ENCODE data around the gene FRRS1.

Gene FRRS1

DNA sequence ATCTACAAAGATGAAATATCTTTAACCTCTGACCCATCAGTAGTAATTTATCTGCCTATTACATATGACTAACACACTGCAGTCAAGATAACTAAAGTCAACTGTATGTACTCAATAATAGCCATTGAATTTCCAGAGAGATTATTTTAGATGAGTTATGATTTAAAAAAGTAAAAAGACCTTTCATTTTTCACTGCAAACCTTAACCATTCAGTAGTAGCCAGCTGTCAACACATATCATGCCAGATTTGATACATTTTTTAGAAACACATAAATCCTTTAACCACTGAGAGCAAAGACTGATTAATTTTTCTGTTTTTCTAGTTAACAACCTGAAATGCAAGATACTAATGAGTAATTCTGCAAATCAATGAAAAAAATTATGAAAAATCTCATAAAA lies 89.6 kb downstream of the FRRS1 start:
- DNase-seq (ENCODE audit: low read depth in 3 of 3, low spot score in 1 of 3) = no peak

DNA sequence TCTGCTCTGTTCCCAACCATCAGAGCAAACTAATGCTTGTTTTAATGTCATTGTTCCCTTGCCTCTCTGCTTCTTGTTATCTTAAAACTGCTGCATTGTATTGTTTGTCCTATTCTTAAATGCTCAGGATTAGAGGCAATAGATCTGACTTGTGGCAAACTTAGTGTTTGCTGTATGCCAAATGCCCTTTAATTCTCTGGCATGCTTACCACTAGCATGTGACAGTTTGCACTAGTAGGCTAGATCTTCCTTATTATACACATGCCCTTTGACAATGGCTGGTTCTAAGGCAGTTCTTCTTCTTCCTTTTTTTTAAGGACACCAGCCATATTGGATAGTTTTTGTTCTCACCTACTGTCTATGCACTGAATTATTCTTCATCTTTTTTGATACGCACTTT lies 90.4 kb downstream of the FRRS1 start:
- DNase-seq (ENCODE audit: low read depth in 3 of 3, low spot score in 1 of 3) = no peak

DNA sequence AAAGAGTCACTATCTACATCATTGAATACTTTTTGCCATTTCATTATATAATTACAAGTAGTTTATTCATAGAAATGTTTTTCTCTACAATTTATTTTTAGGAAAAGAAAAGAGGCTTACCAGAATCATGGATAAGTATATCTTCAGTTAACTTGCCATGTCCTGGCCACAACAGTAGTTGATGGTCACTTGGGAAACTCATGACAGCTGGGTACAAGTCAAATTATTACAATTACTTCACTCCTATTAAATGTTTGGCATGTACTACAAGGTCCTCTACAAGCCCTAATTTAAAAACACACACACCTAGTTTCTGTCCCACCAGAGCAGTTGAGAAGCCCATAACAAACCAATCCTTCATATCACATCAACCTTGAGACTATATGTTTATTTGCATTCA lies 91.1 kb downstream of the FRRS1 start:
- no peak for DNase-seq (ENCODE audit: low read depth in 3 of 3, low spot score in 1 of 3)

DNA sequence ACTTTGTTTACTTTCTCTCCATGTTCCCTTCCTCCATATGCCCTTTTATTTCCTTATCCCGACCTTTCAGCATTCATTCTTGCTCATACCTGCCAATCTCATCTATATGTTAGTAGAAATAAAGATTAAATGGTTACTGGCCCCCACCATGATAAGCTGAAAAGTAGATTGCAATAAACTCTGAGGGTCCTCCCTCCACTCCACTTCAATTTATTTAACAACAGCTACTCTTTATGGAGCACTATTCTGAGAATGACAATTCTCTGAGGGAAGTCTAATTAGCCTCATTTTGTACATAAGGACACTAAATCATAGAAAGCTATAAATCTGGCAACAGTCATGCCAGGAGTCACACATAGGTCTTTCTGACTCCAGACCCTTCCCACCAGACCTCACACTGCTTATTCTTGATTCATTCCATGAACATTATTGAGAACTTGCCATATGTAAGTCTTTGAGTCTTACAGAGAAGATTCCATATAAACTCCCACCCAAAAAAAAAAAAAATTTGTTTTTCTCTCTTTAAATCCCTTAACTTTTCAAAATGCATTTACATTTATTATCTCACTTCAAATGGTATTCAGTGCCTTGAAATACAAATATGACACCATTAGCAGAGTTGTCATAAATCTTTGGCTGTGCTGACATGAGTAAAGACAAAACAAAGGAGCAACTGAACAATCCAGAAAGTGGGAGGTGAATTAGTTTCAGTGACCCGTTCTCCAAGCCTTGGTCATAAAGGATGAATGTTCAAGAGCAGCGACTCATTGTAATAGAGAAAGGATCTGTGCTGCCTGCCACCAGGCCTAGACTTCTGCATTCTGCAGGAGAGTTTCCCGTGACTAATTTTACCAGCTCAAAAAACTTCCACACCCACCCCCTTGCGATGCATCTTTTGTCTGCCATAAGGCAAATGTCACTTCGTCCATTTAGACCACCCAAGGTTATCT lies 92.0 kb downstream of the FRRS1 start:
- no peak for DNase-seq (ENCODE audit: low read depth in 3 of 3, low spot score in 1 of 3)

DNA sequence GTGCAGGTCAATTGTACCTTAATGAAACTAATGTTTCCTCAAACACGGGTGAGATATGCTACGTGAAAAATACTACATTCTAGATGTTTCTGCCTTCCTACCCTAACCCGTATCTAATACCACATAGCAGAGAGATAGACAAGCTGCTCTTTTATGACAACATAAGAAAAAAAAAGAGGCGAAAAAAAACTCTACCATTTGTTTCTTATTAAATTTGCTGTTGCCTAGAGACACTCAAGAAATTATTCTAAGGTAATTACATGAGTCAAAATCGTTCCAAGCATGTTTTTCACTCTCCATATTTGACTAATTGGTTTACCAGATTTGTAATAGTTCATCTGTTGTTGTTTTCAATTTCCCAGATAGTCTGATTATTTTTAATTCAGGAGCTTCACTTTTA lies 93.1 kb downstream of the FRRS1 start:
- DNase-seq (ENCODE audit: low read depth in 3 of 3, low spot score in 1 of 3) = no peak

DNA sequence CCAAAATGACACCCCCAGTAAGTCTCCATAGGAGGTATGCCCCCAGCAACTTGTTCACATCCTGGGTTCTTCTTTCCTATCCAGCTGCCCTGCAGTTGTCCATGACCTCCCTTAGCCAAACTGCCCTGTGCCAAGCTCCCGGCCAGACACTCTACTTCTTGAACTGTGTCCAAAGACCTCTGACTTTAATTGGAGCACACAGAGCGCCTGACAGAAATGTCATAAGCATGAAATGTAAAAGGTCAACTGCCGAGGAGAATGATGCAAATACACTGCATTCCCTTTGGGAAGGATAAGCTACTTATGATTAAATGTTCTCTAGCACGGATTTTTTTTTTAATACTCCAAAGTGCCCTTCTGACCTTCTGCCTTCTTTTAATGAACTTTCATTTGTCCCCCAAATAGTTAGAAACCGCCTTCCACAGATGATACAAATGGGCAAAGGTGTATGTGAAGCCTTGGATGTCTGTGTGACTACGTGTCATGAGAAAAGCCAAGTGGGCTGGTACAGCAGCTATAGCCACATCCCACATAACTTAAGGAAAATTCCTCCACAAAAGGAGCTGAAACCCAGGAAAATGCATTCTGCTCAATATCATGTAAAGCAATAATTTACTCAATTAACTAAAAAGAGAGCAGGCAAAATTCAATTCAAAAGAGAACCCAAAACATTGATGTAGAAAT lies 93.8 kb downstream of the FRRS1 start:
- DNase-seq (ENCODE audit: low read depth in 3 of 3, low spot score in 1 of 3) = no peak

DNA sequence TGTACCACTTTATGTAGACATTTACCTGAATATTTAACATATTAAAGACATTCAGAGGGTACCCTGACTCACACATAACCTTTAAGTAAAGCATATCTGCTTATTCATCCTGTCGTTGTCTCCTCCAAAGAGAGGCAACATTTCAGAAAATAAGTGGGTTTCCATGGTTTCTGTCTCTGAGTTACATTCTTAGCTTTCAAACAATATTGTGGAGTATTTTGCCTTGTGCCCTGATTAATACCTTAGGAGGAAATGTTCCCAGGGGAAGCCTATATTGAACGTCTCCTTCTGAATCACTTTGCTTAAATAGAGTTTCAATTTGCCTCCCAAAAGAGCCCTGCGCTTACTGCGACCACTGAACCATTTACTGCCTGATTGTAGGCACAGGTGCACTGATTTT lies 94.4 kb downstream of the FRRS1 start:
- DNase-seq (ENCODE audit: low read depth in 3 of 3, low spot score in 1 of 3) = no peak

DNA sequence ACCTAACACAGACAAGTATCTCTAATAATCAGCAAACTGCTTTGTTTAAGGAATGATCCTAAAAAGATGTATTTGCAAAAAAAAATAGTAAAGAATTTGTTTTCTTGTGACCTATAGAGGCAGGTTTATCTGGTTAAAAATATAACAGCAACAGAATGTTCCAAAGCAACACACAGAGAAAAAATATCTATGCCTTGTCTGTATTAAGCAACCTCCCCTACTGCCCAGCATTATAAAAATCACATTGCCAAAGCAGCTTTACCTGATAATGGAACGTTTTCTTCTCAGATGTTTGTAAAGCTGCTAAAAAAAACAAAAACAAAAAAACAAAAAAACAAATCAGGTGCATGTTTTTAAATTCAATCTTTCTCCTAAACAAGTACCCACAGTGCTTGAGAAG lies 95.9 kb downstream of the FRRS1 start:
- DNase-seq (ENCODE audit: low read depth in 3 of 3, low spot score in 1 of 3) = no peak

DNA sequence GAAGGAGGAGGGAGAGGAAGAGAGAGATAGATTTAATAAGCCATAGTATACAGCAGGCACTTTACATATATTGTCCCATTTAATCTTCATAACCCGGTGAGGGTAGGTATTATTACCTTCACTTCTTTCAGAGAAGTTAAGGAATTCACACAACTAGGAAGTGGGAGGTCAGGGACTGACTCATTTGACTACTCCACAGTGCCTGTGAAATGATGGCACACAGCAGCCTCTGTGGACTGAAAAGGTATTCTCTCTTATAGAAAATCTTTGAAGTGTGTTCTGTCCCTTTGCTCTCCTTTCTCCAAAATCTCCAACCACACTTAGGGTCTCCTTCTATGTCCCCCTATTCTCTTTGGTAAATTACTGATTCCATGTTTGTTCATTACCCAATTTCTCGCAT lies 96.6 kb downstream of the FRRS1 start:
- no peak for DNase-seq (ENCODE audit: low read depth in 3 of 3, low spot score in 1 of 3)

DNA sequence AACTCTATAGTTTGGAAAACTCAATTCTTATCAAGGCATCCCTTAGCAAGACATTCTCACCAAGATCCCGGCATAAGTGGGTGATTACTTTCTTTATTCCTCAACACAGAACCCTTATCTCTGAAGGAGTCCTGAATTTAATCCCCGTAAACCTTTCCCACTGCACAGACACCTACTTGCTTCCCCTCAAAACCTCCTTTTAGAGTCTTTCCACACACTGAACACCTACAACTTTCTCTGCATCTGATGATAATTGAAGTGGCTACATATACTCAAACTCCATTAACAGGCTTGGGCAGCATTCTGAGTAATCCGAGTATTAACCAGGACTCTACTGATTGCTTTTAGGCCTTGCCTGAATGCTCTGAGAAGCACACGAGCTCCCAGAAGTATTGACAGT lies 97.1 kb downstream of the FRRS1 start:
- no peak for DNase-seq (ENCODE audit: low read depth in 3 of 3, low spot score in 1 of 3)

DNA sequence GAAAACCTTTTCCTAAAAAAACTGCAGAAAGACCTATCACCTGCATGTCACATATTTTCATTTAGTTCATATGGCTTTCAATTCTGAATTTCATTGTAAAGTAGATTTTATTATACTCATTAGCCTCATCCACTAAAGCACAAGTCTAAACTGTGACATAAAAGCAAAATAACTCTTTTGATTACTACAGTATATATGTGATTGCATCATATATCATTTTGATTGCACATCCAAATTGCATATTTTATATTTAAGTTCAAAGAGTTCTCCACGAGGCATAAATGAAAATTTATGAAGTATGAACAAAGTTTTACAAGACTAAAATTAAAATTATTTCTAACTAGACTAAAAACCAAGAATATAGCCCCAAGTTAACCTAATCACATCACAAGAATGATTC lies 101.2 kb downstream of the FRRS1 start:
- DNase-seq (ENCODE audit: low read depth in 3 of 3, low spot score in 1 of 3) = no peak

DNA sequence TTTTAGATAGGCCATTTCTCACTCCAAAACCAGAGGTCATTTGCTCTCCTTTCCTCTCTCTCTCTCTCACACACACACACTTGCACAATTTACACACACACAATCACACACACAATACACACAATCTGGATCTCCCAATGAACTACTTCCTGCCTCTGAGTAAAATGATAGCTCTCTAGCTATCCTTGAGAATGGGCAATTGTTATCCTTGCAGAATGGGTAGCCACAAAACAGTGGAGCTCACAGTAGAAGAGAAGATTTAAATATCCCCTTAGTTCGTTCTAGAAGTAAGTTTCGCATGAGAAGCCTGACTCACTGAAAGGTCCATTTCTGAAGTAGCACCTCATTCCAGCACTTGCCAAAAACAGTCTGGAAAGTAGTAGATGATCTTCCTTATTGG lies 102.9 kb downstream of the FRRS1 start:
- no peak for DNase-seq (ENCODE audit: low read depth in 3 of 3, low spot score in 1 of 3)

DNA sequence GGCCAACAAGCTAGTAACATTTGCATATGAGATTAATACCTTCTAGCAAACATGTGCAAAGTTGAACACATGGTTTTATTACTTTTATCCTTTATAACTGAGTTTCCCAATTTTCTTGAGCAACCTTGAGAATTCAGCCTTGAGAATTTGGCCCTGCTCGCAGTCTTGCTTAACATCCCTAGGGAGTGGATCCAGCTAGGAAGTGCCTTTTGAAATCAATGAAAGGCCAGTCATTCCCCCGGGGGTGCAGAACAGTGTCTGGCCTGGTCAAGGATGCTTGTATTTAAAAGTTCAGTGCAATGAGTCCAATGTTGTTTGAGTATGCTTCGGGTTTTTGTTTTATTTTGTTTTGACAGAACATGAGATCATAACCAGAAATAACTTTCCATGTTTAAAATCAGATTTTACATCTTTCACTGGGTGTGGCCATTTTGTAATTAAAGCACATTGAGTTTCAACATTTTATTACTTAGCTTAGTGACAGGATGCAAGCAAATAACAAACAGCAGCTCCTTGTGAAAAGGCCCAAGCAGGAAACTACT lies 103.8 kb downstream of the FRRS1 start:
- DNase-seq (ENCODE audit: low read depth in 3 of 3, low spot score in 1 of 3) = no peak

DNA sequence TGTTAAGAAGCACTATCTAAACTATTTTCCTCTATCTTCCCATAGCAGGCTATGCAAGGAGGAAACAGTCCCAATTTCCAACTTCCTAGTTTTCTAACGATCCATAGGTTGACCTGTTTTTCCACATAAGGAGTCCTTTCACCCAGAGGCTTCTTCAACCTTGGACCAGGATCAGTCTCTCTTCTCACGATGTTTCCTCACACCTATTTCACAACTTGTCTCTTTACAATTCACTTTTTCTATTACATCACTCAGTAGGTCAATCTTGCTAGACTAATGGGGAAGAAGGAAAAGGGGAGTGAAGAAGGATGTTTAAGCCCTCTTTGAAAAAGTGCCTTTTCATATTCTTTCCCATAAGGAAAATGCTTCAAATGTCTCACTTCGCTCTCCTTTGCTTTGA lies 104.7 kb downstream of the FRRS1 start:
- DNase-seq (ENCODE audit: low read depth in 3 of 3, low spot score in 1 of 3) = no peak

DNA sequence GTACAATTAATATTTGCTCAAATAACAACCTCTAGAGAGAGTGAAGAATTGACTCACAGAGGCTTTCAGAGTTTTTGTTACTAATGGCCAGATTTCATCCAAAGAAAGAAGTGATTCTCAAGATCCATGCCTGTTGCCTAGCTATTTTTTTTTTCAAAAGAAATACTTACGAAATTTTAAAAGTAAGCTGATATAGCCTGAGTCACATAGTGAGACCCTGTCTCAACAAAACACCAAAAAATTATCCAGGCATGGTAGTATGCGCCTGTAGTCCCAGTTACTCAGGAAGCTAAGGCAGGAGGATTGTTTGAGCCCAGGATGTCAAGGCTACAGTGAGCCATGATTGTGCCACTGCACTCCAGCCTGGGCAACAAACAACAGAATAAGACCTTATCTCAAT lies 105.9 kb downstream of the FRRS1 start:
- no peak for DNase-seq (ENCODE audit: low read depth in 3 of 3, low spot score in 1 of 3)

DNA sequence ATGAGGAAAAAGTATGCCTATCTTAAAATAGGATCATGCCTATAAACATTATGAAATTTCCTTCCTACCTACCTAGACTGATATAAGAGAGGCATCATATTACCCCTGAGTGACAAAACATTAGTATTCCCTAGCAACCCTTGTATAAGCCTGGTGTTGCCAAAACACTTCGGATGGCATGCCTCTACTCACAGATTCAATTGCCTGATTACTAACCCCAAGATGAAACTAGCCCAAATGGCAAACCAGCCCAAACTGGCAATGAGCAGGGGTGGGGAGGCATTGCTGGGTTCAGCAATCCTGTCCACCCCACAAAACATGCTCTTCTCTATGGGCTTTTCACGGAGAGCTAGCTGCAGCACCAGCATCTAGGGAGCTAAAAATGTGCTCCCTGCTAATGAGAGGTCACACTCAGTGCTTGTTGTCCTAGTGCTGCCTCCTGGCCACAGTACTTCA lies 106.7 kb downstream of the FRRS1 start:
- DNase-seq (ENCODE audit: low read depth in 3 of 3, low spot score in 1 of 3) = no peak

Measured in stimulated activated CD4-positive, alpha-beta T cell treated with anti-CD3 and anti-CD28 coated beads, TNF-alpha, amount 100 ng/mL, for 1 hour (primary cell).